ENCODE results near the gene FREM2. TPM values are rescaled to one million over a fixed set of nuclear protein-coding genes. Genes with fewer than 3 reads are reported as not detected.

FREM2 gene
- total RNA-seq, 1 experiment from 2014 or later = 0.05 TPM

- TF ChIP-seq ATF3 (IDR thresholded peaks at IDR 0.05) (no peak), CBX3 (IDR thresholded peaks at IDR 0.05; ENCODE audit: low read depth) (no peak), YY1 (IDR thresholded peaks at IDR 0.05; ENCODE audit: extremely low read depth, insufficient replicate concordance, low read depth, low read length) (no peak), TCF7L2 (IDR thresholded peaks at IDR 0.05; ENCODE audit: borderline replicate concordance, extremely low read depth, insufficient read depth, insufficient read length) (no peak), POLR2A (IDR thresholded peaks at IDR 0.05; ENCODE audit: borderline replicate concordance, extremely low read depth, insufficient read depth, insufficient read length) (no peak)
Measured at GRCh38 chr13:38648912-38649311, 38.0 kb upstream of the FREM2 start (continued).

- no peak overlapping the region for H3K27ac ChIP-seq (ENCODE audit: low read depth, low read length)
- ATAC-seq = no peak
- no peak for TF ChIP-seq RAD21 (IDR thresholded peaks at IDR 0.05; ENCODE audit: low read depth)
- no peak for TF ChIP-seq ELF1 (IDR thresholded peaks at IDR 0.05; ENCODE audit: borderline replicate concordance, low read depth)
- no peak for TF ChIP-seq EGR1 (IDR thresholded peaks at IDR 0.05; ENCODE audit: low read depth)
- TF ChIP-seq SP1 (IDR thresholded peaks at IDR 0.05; ENCODE audit: low read depth) = no peak
- no peak for TF ChIP-seq TCF7L2 (IDR thresholded peaks at IDR 0.05; ENCODE audit: borderline replicate concordance, extremely low read depth, insufficient read depth, insufficient read length)
- no peak for TF ChIP-seq POLR2A (IDR thresholded peaks at IDR 0.05; ENCODE audit: borderline replicate concordance, extremely low read depth, insufficient read depth, insufficient read length)
- no peak for TF ChIP-seq MAX (IDR thresholded peaks at IDR 0.05)
- TF ChIP-seq ZBTB33 (IDR thresholded peaks at IDR 0.05; ENCODE audit: extremely low read depth, insufficient replicate concordance, low read length) = no peak
- TF ChIP-seq SRF (IDR thresholded peaks at IDR 0.05; ENCODE audit: low read depth) = no peak
- TF ChIP-seq SIN3A (IDR thresholded peaks at IDR 0.05; ENCODE audit: low read depth) = no peak
- TF ChIP-seq YY1 (IDR thresholded peaks at IDR 0.05; ENCODE audit: extremely low read depth, insufficient replicate concordance, low read depth, low read length) = no peak
- no peak for TF ChIP-seq POLR2AphosphoS5 (IDR thresholded peaks at IDR 0.05; ENCODE audit: low read depth, low read length)
- TF ChIP-seq ATF3 (IDR thresholded peaks at IDR 0.05) = no peak
- TF ChIP-seq EZH2phosphoT487 (IDR thresholded peaks at IDR 0.05; ENCODE audit: borderline replicate concordance) = no peak
- no peak for TF ChIP-seq FOSL1 (IDR thresholded peaks at IDR 0.05; ENCODE audit: low read depth)
- TF ChIP-seq REST (IDR thresholded peaks at IDR 0.05; ENCODE audit: low read depth) = no peak
- TF ChIP-seq CEBPB (IDR thresholded peaks at IDR 0.05; ENCODE audit: low read depth) = no peak
- no peaks in the 10 kb centered on the region for H4K20me1 ChIP-seq (ENCODE audit: insufficient read depth)
- H3K36me3 ChIP-seq (ENCODE audit: control insufficient read depth in 1 of 2, insufficient read depth in 2 of 2, low read length in 2 of 2) = no peaks in the 10 kb centered on the region
- no peak for DNase-seq (ENCODE audit: low read depth, low spot score)
- no peaks in the 10 kb centered on the region for H3K79me2 ChIP-seq (ENCODE audit: insufficient read depth, low read length)
- H3K9ac ChIP-seq (ENCODE audit: low read length) = no peak overlapping the region
- H3K9me3 ChIP-seq (ENCODE audit: control insufficient read depth in 1 of 2, insufficient read depth in 1 of 2, low read depth in 1 of 2, low read length in 2 of 2) = 0 out of 4 replicates have a peak, but pooled peaks cover 0 to 3% of the 10 kb centered on the region in 2 experiments
- ChIA-PET RAD21 (ENCODE audit: low non-redundant PET in 1 of 2, low total read pairs in 2 of 2, uncharacterized antibody in 2 of 2, unreplicated experiment in 2 of 2) (no interaction called here), CTCF (no interaction called here), POLR2A (no interaction called here)
- intact Hi-C loops (cut with micrococcal nuclease) = no loop called here
- no TSS peak for BruUV-seq (replicated peaks)
- H3K4me3 ChIP-seq (replicated peaks in 1 of 2; ENCODE audit: low read depth in 1 of 2, low read length in 2 of 2) = no peak overlapping the region
- H3K27me3 ChIP-seq (ENCODE audit: insufficient read depth, low read length) = no peaks in the 10 kb centered on the region
- H2AFZ ChIP-seq (ENCODE audit: low read depth, low read length, poor library complexity, severe bottlenecking) = no peak overlapping the region
- no peak overlapping the region for H3K4me2 ChIP-seq (ENCODE audit: low read length)
- H3K9me2 ChIP-seq (ENCODE audit: insufficient read depth) = no peaks in the 10 kb centered on the region
- no peaks in the 10 kb centered on the region for H3K4me1 ChIP-seq (ENCODE audit: control insufficient read depth in 1 of 2, insufficient read depth in 2 of 2, low read length in 2 of 2)
Measured at GRCh38 chr13:38656699-38657098, 30.2 kb upstream of the FREM2 start.

Measured in HCT116 (cell line).